MM.1S (cell line): ENCODE results near the gene ANKRD52.

Experiments used
- EZH2 ChIP-seq: fragments of 300-600 bp; sonication (generic); optimal IDR thresholded peaks from 2 replicates; pipeline ENCODE3; 2017; ENCODE audit warnings: low read depth, mild to moderate bottlenecking, antibody characterized with exemption, low read length, mixed read lengths
- EZH2phosphoT487 ChIP-seq: fragments of 300-600 bp; sonication (generic); IDR thresholded peaks from 2 replicates; pipeline ENCODE4 v1.6.1; 2018; ENCODE audit warnings: antibody characterized with exemption, low read length
- TF ChIP-seq, protein P1 (sequence below): fragments of 300-600 bp; sonication (generic); IDR thresholded peaks from 2 replicates; pipeline ENCODE4 v1.5.1; 2016; ENCODE audit warnings: antibody characterized with exemption, low read length, mixed read lengths

DNA sequence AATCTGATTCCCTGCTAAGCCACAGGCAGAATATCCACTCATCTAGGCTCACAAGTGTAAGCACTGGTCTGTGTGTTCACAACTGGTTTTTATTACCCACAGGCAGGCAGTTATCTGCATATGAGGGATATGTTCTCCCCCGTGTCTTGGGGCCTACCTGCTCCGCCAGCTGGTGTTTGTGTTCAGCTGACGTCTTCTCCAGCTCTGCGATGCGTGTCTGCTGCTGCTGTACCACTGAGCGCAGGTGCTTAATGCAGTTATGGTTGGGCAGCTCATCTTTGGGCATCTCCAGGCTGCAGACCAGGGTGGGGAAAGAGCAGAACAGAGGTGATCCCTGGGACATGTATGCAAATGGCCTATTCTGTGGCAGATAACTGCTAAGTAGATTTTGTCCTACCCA lies 50.2 kb downstream of the ANKRD52 start:
- TF ChIP-seq, protein P1, sequence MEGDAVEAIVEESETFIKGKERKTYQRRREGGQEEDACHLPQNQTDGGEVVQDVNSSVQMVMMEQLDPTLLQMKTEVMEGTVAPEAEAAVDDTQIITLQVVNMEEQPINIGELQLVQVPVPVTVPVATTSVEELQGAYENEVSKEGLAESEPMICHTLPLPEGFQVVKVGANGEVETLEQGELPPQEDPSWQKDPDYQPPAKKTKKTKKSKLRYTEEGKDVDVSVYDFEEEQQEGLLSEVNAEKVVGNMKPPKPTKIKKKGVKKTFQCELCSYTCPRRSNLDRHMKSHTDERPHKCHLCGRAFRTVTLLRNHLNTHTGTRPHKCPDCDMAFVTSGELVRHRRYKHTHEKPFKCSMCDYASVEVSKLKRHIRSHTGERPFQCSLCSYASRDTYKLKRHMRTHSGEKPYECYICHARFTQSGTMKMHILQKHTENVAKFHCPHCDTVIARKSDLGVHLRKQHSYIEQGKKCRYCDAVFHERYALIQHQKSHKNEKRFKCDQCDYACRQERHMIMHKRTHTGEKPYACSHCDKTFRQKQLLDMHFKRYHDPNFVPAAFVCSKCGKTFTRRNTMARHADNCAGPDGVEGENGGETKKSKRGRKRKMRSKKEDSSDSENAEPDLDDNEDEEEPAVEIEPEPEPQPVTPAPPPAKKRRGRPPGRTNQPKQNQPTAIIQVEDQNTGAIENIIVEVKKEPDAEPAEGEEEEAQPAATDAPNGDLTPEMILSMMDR = no peak
- TF ChIP-seq EZH2 (no peak), EZH2phosphoT487 (no peak)
